ENCODE measurements around the gene MIEN1.

MIEN1 gene

GRCh38 chr17:39730095-39730921, at the start of gene MIEN1:
Gene MIEN1, minus strand, starts transcription at chr17:39730532. Its CDS starts 37 bp downstream, at chr17:39730495.
- peaks cover 12 to 32% of the 10 kb centered on the region in 2 donors for H3K36me3 ChIP-seq (ENCODE audit: control insufficient read depth in 1 of 2, insufficient read depth in 2 of 2, low read length in 2 of 2)
- H3K9ac ChIP-seq (ENCODE audit: low read depth in 1 of 2, low read length in 2 of 2) = peak within 1 kb of the TSS; percentile 82 to 95
- peaks cover 12 to 13% of the 10 kb centered on the region in 2 donors for H3K4me1 ChIP-seq (ENCODE audit: control insufficient read depth in 1 of 2, insufficient read depth in 2 of 2, low read length in 2 of 2)
- H3K27me3 ChIP-seq (ENCODE audit: control insufficient read depth in 1 of 2, insufficient read depth in 2 of 2, low read length in 2 of 2) = no peaks in the 10 kb centered on the region
- H3K4me3 ChIP-seq (ENCODE audit: low read depth in 1 of 2, low read length in 2 of 2) = peak within 1 kb of the TSS; percentile 78 to 89
- H3K27ac ChIP-seq (ENCODE audit: low read depth, low read length) = peak within 1 kb of the TSS; percentile 88
- H3K9me3 ChIP-seq (ENCODE audit: control insufficient read depth in 1 of 2, low read length in 2 of 2) = no peaks in the 10 kb centered on the region

GRCh38 chr17:39777534-39778365, 47.4 kb upstream of the MIEN1 start:
- Histone ChIP-seq H3K4me1 (ENCODE audit: control insufficient read depth in 1 of 2, insufficient read depth in 2 of 2, low read length in 2 of 2) (peaks cover 13 to 14% of the 10 kb centered on the region in 2 donors), H3K9me3 (ENCODE audit: control insufficient read depth in 1 of 2, low read length in 2 of 2) (no peaks in the 10 kb centered on the region), H3K27ac (ENCODE audit: low read depth, low read length) (no peak overlapping the region), H3K36me3 (ENCODE audit: control insufficient read depth in 1 of 2, insufficient read depth in 2 of 2, low read length in 2 of 2) (no peaks in the 10 kb centered on the region), H3K4me3 (ENCODE audit: low read depth in 1 of 2, low read length in 2 of 2) (peak overlapping the region; percentile 43 to 49), H3K9ac (ENCODE audit: low read depth in 1 of 2, low read length in 2 of 2) (peak overlapping the region; percentile 20 to 31), H3K27me3 (ENCODE audit: control insufficient read depth in 1 of 2, insufficient read depth in 2 of 2, low read length in 2 of 2) (no peaks in the 10 kb centered on the region)

GRCh38 chr17:39776252-39776651, 45.9 kb upstream of the MIEN1 start:
- Histone ChIP-seq H3K4me1 (ENCODE audit: control insufficient read depth in 1 of 2, insufficient read depth in 2 of 2, low read length in 2 of 2) (peaks cover 0 to 6% of the 10 kb centered on the region in 2 donors), H3K27ac (ENCODE audit: low read depth, low read length) (peak overlapping the region; percentile 52), H3K9ac (ENCODE audit: low read depth in 1 of 2, low read length in 2 of 2) (peak overlapping the region; percentile 13 to 31), H3K9me3 (ENCODE audit: control insufficient read depth in 1 of 2, low read length in 2 of 2) (no peaks in the 10 kb centered on the region), H3K36me3 (ENCODE audit: control insufficient read depth in 1 of 2, insufficient read depth in 2 of 2, low read length in 2 of 2) (no peaks in the 10 kb centered on the region), H3K4me3 (ENCODE audit: low read depth in 1 of 2, low read length in 2 of 2) (peak overlapping the region; percentile 16 to 49), H3K27me3 (ENCODE audit: control insufficient read depth in 1 of 2, insufficient read depth in 2 of 2, low read length in 2 of 2) (no peaks in the 10 kb centered on the region)

GRCh38 chr17:39775031-39775430, 44.7 kb upstream of the MIEN1 start:
- no peaks in the 10 kb centered on the region for H3K36me3 ChIP-seq (ENCODE audit: control insufficient read depth in 1 of 2, insufficient read depth in 2 of 2, low read length in 2 of 2)
- H3K9ac ChIP-seq (ENCODE audit: low read depth in 1 of 2, low read length in 2 of 2) = peak overlapping the region in 1 of 2 donors; percentile 18
- no peaks in the 10 kb centered on the region for H3K9me3 ChIP-seq (ENCODE audit: control insufficient read depth in 1 of 2, low read length in 2 of 2)
- no peak overlapping the region for H3K27ac ChIP-seq (ENCODE audit: low read depth, low read length)
- H3K4me3 ChIP-seq (ENCODE audit: low read depth in 1 of 2, low read length in 2 of 2) = peak overlapping the region; percentile 22 to 37
- peaks cover 0 to 3% of the 10 kb centered on the region in 2 donors for H3K4me1 ChIP-seq (ENCODE audit: control insufficient read depth in 1 of 2, insufficient read depth in 2 of 2, low read length in 2 of 2)
- no peaks in the 10 kb centered on the region for H3K27me3 ChIP-seq (ENCODE audit: control insufficient read depth in 1 of 2, insufficient read depth in 2 of 2, low read length in 2 of 2)

- Histone ChIP-seq H3K4me1 (ENCODE audit: control insufficient read depth in 1 of 2, insufficient read depth in 2 of 2, low read length in 2 of 2) (peaks cover 1 to 11% of the 10 kb centered on the region in 2 donors), H3K36me3 (ENCODE audit: control insufficient read depth in 1 of 2, insufficient read depth in 2 of 2, low read length in 2 of 2) (no peaks in the 10 kb centered on the region), H3K27me3 (ENCODE audit: control insufficient read depth in 1 of 2, insufficient read depth in 2 of 2, low read length in 2 of 2) (no peaks in the 10 kb centered on the region), H3K27ac (ENCODE audit: low read depth, low read length) (no peak overlapping the region), H3K9ac (ENCODE audit: low read depth in 1 of 2, low read length in 2 of 2) (no peak overlapping the region), H3K4me3 (ENCODE audit: low read depth in 1 of 2, low read length in 2 of 2) (no peak overlapping the region), H3K9me3 (ENCODE audit: control insufficient read depth in 1 of 2, low read length in 2 of 2) (no peaks in the 10 kb centered on the region)
Observed at GRCh38 chr17:39774047-39774446, 43.7 kb upstream of the MIEN1 start.

- Histone ChIP-seq H3K9me3 (ENCODE audit: control insufficient read depth in 1 of 2, low read length in 2 of 2) (no peaks in the 10 kb centered on the region), H3K36me3 (ENCODE audit: control insufficient read depth in 1 of 2, insufficient read depth in 2 of 2, low read length in 2 of 2) (no peaks in the 10 kb centered on the region), H3K9ac (ENCODE audit: low read depth in 1 of 2, low read length in 2 of 2) (peak overlapping the region in 1 of 2 donors; percentile 15), H3K4me3 (ENCODE audit: low read depth in 1 of 2, low read length in 2 of 2) (no peak overlapping the region), H3K4me1 (ENCODE audit: control insufficient read depth in 1 of 2, insufficient read depth in 2 of 2, low read length in 2 of 2) (peaks cover 6 to 13% of the 10 kb centered on the region in 2 donors), H3K27me3 (ENCODE audit: control insufficient read depth in 1 of 2, insufficient read depth in 2 of 2, low read length in 2 of 2) (no peaks in the 10 kb centered on the region), H3K27ac (ENCODE audit: low read depth, low read length) (no peak overlapping the region)
Observed at GRCh38 chr17:39772987-39773934, 42.9 kb upstream of the MIEN1 start.

GRCh38 chr17:39772415-39772814, 42.1 kb upstream of the MIEN1 start:
- Histone ChIP-seq H3K9me3 (ENCODE audit: control insufficient read depth in 1 of 2, low read length in 2 of 2) (no peaks in the 10 kb centered on the region), H3K27ac (ENCODE audit: low read depth, low read length) (no peak overlapping the region), H3K4me3 (ENCODE audit: low read depth in 1 of 2, low read length in 2 of 2) (no peak overlapping the region), H3K4me1 (ENCODE audit: control insufficient read depth in 1 of 2, insufficient read depth in 2 of 2, low read length in 2 of 2) (peaks cover 6 to 13% of the 10 kb centered on the region in 2 donors), H3K27me3 (ENCODE audit: control insufficient read depth in 1 of 2, insufficient read depth in 2 of 2, low read length in 2 of 2) (no peaks in the 10 kb centered on the region), H3K36me3 (ENCODE audit: control insufficient read depth in 1 of 2, insufficient read depth in 2 of 2, low read length in 2 of 2) (no peaks in the 10 kb centered on the region), H3K9ac (ENCODE audit: low read depth in 1 of 2, low read length in 2 of 2) (no peak overlapping the region)

GRCh38 chr17:39769974-39770587, 39.7 kb upstream of the MIEN1 start:
- no peak overlapping the region for H3K27ac ChIP-seq (ENCODE audit: low read depth, low read length)
- peaks cover 10 to 13% of the 10 kb centered on the region in 2 donors for H3K4me1 ChIP-seq (ENCODE audit: control insufficient read depth in 1 of 2, insufficient read depth in 2 of 2, low read length in 2 of 2)
- no peak overlapping the region for H3K4me3 ChIP-seq (ENCODE audit: low read depth in 1 of 2, low read length in 2 of 2)
- no peaks in the 10 kb centered on the region for H3K9me3 ChIP-seq (ENCODE audit: control insufficient read depth in 1 of 2, low read length in 2 of 2)
- no peak overlapping the region for H3K9ac ChIP-seq (ENCODE audit: low read depth in 1 of 2, low read length in 2 of 2)
- H3K36me3 ChIP-seq (ENCODE audit: control insufficient read depth in 1 of 2, insufficient read depth in 2 of 2, low read length in 2 of 2) = peaks cover 0 to 3% of the 10 kb centered on the region in 2 donors
- peaks cover 0 to 6% of the 10 kb centered on the region in 2 donors for H3K27me3 ChIP-seq (ENCODE audit: control insufficient read depth in 1 of 2, insufficient read depth in 2 of 2, low read length in 2 of 2)

GRCh38 chr17:39767147-39767546, 36.8 kb upstream of the MIEN1 start:
- no peak overlapping the region for H3K4me3 ChIP-seq (ENCODE audit: low read depth in 1 of 2, low read length in 2 of 2)
- peaks cover 0 to 6% of the 10 kb centered on the region in 2 donors for H3K27me3 ChIP-seq (ENCODE audit: control insufficient read depth in 1 of 2, insufficient read depth in 2 of 2, low read length in 2 of 2)
- no peak overlapping the region for H3K9ac ChIP-seq (ENCODE audit: low read depth in 1 of 2, low read length in 2 of 2)
- no peaks in the 10 kb centered on the region for H3K9me3 ChIP-seq (ENCODE audit: control insufficient read depth in 1 of 2, low read length in 2 of 2)
- H3K27ac ChIP-seq (ENCODE audit: low read depth, low read length) = no peak overlapping the region
- H3K4me1 ChIP-seq (ENCODE audit: control insufficient read depth in 1 of 2, insufficient read depth in 2 of 2, low read length in 2 of 2) = peaks cover 10 to 13% of the 10 kb centered on the region in 2 donors
- H3K36me3 ChIP-seq (ENCODE audit: control insufficient read depth in 1 of 2, insufficient read depth in 2 of 2, low read length in 2 of 2) = peaks cover 0 to 3% of the 10 kb centered on the region in 2 donors

All from duodenal mucosa (tissue), 2 donors.